Stimulated activated CD8-positive, alpha-beta memory T cell treated with anti-CD3 and anti-CD28 coated beads, Interleukin-7, amount 100 ng/mL, for 1 hour (primary cell): ENCODE results near the gene AUTS2.

Experiments used
- DNase-seq, 2 donors: peaks; one replicate each; pipeline ENCODE4 v3.0.0-alpha.2; 2020; ENCODE audit warnings: low read depth in 2 of 2

AUTS2 gene

DNA sequence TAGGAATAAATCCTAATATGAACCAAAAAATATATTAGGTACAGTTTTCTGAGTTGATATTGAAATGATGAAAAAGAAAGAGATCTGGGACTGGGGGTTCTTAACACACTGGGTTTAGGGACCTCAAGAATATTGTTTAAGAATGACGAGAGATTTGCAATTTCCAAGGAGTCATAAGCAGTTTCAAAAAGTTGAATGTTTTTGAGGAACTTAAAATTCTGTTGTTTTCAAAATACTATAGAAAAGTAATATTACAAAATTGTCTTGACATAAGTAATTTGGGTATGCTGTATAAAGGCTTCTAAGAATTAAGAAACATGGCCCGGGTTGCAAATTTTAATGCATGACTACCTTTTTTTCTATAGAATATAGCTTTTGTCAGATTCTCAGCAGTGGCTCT, 88.1 kb downstream of the AUTS2 start:
- no peak for DNase-seq

DNA sequence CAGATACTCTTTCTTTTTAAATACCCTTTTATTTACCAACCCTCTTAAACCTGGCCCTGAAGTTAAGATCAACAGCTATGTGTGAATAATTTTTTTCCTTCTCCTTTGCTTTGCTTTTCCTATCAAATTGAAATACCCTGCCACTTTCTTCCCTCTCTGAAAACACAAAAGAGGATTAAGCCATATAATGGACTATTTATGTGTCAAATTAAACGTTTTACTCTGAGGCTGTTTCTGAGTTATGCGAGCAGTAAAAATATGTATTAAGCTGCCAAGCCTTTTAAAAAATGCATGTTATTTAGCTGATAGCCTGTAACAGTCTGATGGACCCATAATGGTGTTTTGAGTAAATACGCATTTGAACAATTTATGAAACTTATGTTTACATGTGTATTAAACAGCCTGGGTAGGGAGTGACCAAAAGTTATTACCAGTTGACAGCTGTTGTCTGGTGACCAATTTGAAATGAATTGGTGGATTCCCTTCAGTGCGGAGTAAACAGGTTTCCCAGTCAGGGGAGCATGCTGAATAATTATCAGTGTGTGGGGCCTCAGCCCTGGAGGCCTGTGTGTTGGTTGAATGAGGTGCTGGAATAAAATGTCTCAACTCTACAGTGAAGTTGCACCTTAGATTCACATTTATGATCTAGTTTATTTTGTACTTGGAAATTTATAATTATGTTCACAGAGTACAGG, 89.6 kb downstream of the AUTS2 start:
- no peak for DNase-seq

DNA sequence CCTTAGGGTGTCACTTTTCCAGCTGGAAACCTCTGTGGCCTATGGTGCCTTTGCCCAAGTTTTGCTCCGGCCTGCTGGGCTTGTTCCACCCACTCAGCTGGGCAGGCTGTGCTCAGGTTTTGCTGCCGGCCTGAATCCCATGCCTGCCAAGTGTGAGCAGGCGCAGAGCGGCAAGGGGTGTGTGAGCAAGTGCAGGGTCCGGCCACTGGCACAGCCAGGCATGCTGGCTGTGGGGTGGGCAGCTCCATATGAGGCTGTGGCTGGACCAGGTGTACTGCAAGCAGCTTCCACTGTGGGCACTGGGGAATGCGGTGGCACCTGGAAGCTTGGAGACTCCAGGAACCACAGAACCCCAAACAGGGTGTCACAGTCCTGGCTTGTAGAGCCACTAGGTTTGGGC, 92.1 kb downstream of the AUTS2 start:
- no peak for DNase-seq

DNA sequence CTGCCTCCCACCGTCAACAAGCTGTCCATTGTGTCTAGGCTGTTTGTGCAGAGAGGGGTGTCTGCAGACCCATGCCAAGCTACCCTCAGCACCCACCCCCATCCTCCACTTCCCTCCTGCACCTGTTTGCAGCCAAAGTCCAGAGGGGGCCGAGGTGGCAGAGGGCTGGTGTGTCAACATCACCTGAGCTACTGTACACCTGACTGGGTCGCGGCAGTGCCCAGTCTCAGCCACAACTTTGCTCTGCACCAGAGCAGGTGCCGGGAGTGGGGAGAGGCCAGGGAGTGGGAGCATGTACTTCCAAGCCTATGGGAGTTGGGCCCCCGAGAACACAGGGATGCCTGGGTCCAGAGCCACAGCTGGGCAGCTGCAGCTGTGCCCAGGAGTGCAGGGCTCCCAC, 93.1 kb downstream of the AUTS2 start:
- DNase-seq: no peak

DNA sequence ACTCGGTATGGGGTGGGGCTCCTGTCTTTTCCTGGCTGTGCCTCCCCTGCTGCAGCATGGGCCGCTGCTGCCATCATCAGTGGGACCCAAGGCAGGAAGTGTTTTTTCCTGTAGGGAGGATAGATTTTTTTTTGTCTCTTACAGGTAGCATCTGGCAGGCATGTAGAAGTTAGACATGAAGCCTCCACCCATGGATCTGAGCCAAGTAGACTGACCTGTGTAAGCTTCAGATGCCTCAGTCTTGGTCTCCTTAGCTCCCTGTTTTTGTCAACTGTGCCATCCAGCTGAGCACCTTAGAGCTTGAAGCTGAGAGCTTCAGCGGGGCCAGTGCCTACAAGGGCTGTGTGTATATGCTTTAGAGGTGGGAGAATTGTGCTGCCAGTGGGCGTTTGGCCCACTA, 93.5 kb downstream of the AUTS2 start:
- no peak for DNase-seq

DNA sequence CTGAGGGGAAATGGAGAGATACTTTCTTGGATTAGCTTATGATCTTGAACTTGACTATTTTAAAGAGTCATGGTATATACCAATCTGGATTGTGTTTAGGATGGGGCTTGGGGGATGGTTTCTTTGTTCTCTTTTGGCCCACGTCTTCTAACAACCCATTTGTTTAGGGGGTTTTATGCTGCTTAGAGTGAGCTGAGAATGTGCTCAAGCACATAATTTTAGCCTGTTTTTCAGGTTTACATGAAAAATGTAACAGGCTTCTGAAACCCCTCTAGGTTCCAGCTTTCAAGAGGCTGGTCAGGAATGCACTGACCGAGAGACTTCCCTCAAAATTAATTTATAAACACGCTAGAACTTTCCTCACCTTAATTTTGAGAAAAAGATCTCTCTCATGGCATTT, 94.3 kb downstream of the AUTS2 start:
- DNase-seq: no peak

DNA sequence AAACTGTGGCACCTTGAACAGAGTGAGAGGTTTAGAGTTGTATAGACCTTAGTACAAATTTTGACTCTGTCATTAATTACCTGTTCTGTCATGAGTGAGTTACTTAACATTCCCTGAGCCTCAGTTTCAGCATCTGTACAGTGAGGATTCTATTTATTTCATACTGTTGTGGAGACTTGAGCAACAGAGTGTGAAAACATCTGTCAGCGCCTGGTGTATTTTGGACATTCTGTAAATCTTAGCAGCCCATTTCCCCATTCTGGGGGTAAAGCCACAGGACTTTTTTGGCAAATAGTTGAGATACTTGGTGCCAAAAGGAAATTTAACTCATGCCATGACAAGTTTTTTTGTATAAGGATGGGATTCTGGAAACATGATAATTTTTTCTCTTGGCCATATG, 94.8 kb downstream of the AUTS2 start:
- no peak for DNase-seq

DNA sequence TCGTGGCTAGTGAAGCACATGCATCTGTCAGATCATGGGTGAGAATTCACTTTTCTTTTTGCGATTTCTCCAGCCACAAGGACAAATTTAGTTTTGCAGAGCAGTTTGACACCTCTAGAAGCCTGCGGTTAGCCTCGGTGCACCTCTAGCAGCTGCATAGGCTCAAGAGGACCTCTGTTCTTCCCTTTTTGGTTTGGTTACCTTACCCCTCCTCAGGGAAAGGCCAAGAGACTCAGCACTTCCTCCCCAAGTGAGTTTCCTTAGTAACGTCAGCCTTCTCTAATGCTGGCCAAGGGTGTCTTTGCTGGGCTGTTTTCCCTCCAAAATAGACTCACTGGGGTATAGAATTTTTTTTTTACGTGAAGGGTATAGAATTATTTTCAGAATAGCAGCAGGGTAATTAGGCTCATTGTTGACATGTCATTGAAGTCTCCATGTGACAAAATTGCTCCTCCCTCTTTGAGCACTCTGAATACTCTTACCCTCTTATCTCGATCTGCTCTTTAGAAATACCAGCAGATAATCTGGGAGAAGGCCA, 97.8 kb downstream of the AUTS2 start:
- no peak for DNase-seq

DNA sequence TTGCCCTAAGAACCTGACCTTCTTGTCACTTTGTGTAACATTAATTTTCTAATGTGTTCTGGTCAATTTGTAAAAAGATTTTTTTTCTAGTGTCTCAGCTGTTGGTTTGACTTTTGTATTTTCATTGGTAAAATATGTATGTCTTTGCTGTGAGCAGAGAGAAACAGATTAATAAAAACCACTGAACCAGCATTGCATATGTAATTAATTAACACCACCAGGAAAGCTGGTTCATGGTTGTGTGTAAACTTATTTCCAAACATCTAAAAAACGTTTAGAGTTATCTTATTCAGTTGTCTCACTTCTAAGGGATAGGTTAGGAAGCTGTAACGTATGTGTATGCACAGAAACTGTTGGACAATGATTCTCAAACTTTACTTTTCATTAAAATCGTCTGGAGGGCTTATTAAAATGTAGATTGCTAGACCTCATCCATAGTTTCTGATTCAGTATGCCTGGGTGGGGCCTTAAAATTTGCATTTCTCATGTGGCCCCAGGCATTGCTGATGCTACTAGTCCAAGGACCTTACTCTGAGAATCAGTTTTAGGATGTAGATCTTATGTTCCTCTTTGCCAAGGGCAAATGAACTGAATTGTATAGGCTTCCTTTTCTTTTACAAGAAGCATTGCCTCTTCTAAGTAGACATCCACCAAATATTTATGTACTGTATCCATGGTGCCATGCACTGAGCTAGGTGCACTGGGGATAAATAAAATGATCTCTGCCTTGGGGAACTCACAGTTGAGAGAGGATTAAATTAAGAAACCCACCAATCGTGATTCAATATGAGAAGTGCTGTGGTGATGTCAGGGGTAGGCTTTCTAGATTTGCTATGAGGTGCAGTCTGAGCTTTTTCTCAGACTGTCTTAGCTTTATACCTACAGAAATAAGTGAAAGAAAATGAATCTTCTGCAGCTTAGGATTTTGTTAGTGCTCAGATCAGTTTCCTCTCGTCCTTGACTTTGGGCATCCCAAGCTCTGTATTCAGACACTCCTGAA, 98.7 kb downstream of the AUTS2 start:
- no peak for DNase-seq

DNA sequence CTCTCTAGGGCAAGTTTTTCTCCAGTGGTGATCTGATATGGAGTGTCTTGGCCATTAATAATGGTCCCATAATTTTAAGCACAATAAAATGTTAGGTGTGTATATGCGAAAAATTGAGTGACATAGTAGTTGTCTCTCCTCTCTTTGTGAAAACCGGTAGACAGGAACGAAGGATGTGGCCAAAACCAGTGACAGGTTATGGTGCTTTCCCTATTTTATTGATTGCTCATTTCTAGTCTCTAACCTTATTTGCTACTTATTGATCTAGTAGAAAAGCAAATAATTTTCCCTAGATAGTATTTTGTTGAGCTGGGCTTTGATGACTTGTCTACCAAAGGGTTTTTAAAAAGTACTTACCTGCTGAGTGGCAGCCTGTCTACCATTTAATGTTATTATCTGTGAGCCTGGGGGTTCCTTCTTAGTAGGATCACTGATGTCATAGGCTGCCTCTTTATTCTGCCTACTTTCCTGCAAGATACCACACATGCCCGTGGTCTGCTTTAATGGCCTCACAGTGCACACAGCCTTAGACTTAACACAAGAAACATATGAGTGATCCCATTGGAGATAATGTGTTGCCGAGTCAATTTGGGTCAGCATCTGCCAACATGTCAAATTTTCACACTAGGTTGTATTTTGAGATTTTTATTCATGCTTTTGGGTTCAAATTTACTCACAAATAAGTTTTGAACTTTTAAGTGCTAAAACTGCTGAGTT, 100.0 kb downstream of the AUTS2 start:
- no peak for DNase-seq

DNA sequence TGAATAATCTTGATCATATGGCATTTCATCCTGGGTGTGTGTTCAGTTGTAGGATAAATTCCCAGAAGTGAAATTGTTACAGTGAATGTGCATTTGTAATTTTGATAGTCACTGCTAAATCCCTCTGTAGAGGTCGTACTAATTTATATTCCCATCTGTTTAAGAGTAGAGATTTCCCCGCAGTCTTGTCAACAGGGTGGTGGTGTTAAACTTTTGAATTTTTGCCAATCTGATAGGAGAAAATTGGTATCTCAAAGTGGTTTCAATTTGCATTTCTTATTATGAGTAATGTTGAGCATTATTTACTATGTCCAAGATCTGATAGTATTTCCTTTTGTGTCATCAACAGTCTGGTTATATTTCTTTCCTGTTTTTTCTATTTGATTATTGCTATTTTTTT, 101.7 kb downstream of the AUTS2 start:
- no peak for DNase-seq

DNA sequence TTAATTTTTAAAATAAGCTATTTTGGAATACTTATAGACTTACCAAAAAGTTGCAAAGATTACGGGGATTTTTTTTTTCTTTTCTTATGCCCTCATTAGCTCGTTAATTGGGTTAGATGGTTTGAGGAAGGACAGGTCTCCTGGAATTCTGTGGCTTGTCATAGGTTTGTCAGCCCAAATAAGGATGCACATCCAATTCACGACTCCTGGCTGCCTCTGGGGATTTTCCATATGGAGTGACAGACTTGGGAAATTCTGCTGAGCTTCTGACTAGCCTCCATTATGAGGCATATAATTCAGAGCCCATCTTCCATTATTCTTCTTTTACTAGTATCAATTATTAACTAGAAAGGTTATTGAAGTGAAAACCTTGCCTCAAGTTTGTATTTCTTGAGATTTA, 102.1 kb downstream of the AUTS2 start:
- no peak for DNase-seq

DNA sequence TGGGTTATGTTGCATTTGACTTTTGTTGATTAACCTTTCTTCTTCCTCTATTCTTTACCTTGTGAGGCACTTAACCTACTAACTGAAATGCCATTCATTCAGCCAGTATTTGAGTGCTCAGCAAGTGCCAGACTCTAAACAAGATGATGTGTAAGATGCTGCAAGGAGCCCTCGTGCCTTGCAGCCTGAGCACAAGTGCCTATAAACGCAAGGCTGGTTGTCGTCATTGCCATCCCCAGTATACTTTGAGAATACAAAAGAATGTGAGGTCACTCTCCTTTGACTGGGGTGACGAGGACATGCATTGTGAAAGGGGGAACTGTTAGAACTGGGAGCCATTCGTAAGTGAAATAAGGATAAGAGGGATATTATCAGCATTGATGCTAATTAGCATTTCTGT, 103.0 kb downstream of the AUTS2 start:
- no peak for DNase-seq

DNA sequence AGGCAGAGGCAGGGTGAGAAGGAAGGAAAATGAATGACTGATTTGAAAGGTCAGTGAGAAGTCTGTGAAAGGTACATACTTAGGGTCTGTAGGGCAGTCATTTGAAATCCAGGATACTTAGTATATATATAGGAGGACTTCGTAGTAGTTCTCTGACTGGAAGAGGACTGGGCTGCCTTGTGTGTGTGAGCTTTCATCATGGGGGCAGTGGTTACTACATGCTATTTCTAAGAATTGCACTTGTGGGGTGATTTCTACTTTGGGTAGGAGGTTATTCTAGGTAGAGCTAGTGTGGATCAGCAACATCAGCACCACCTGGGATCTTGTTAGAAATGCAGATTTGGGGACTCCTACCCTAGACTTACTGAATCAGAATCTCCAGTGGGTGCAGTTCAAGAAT, 104.1 kb downstream of the AUTS2 start:
- no peak for DNase-seq

DNA sequence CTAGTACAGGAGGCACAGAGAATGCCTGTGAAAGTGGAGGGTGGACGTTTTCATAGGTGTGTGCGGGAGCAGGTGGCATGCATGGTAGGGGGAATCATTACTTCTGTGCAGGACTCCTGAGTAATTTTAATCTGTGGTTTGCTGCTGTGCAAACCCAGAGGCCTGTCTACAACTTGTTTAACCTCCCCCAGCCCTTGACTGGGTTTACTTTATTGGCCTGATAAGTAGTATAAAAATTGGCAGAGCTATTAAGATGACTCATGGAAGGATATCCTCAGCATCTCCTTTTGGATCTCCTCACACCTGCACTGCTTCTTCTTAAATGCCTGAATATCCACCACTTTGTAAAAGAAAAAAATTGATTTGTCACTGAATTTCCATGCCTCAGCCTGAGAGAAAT, 104.8 kb downstream of the AUTS2 start:
- no peak for DNase-seq

DNA sequence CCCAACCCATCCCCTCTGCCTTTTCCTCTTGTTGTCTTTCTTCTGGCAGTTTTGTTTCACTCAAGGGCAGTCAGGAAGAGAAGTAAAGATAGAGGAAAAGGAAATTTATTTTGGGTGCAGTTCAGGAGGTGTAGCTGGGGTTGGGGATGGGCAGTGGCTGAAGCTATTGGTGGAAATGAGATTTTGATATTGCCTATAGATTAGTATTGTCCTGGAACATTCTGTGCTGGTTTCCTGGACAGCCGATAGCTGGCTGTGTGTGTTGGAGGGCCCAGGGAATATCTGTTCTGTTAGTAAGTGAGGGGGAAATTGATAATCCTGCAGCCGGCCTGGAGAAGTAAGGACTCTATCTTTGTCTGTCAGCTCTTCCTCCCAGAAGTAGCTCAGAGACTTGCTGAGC, 107.8 kb downstream of the AUTS2 start:
- DNase-seq: no peak

DNA sequence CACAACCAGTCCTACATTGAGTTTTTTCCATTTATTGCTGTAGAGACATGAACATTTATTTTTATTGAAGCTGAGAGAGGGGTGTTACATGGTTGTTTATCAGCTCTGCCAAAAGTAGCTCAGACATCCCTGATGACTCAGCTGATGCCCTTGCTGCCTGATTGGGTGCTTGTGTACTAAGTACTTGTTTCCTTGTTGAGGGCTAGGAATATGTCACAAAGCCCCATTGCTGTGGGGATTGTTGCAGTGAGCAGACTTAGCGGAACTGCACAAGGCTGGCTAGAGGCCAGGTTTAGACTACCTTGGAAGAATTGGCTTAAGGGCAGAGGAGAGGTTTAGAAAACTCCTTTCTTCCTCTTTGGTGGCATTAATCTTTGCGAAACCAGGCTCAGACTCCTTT, 110.6 kb downstream of the AUTS2 start:
- DNase-seq: no peak

DNA sequence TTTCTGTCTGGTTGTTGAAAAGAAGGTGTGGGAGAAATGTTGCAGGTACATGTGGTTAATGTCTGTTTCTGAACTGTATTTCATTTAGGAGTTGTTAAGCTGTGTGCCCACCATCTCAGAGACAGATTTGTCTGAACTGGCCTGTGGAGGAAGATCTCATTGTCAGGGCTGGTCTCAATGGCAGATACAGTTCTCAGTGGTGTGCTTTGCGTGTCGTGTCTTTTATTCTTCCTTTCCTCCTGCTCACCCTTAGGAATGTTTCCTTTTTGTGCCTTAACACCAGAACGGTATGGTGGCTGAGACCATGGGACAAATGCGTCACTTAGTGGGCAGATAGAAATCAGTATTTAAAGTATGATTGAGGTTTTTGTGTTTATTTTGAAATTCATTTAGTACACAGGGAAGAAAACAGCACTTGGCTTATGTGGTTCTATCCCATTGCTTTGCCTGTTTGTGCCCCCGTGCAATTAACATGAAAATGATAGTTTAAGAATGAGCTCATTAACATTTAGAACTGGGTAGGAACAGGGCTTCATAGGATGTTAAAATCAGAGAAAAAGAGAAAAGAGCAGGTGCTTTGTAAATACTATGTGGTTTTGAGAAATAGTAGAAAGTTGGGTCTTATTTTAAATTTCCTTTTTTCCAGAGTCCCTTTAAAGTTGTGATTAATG, 112.6 kb downstream of the AUTS2 start:
- DNase-seq: no peak

DNA sequence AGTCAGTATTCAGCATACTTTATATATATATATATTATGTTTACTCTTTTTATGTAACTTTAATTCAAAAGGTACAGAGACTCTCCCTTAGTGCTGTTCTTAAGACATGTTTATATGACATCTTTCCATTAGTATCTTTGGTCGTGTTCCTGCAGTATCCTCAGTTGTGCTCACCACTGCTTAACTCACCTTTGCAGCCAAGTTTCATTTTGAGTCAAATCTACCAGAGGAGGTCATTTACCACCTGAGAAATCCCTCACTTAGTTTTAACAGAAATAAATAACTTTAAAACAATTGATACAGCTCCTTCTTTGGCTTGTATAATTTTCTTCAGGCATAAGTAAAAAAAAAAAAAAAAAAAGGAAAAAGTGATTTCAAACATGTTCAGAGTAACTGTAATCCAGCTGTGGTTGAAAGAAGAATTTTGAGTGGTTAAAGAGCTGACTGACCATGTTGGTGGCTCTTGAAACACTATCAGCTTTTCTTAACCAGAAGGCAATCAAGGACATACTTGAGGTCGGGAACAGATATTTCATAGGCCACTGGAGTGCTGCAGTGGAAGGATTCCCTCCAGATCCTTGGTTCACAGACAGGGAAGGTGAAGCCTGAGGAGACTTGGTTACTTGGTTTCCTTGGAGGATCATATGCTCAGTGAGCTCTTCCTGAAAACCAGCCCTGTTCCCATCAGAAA, 116.8 kb downstream of the AUTS2 start:
- DNase-seq: no peak

DNA sequence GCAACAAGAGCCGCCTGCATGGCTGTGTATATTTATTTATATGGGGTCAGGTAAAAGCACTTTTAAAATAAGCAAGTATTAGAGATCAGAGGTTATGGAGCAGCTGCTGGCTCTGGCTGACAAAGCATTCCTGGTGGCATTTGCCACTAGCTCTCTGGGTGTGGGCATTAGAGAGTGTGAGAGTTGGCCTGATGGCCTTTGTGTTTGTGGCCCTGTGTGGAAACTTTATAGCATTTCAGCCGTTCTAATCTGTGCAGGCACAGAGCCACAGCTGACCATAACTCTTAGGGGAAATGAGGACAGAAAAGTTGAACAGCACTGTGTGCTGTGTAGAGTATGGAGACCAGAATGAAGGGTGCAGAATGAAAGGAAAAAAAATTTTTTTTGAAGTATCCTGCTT, 118.9 kb downstream of the AUTS2 start:
- no peak for DNase-seq

DNA sequence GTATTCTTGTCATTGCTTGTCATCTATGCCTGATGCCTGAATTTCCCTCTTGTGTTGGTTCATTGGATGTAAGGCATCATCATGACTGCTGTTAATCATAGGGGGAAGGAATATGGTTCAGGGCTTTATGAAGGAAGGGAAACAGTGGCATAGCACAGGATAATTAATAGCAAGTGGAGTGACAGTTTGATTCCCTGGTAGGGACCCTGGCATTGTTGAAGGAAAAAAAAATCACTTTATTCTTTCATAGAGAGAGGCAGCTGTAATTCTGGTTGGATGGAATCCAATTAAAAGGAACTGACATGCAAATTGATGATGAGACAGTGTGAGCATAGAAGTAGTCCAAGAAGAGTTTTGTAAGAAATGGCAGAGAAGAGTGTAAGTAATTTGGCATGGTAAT, 121.4 kb downstream of the AUTS2 start:
- no peak for DNase-seq
